T1000 (cell line): Measurements from ENCODE around the gene RHOG.
"Not testable (repeated sequence)": the region's sequence is repeated elsewhere in the genome, so short reads cannot be mapped to it uniquely, and the experiment has no call there.

ENCODE experiments used
- DNase-seq: peaks from one replicate; lab custom pipeline; 2025; ENCODE audit warnings: mixed read lengths; lab: John Stamatoyannopoulos, UW

Gene RHOG

GRCh38 chr11:3834349-3834663 lies 6.5 kb downstream of the RHOG start:
- DNase-seq: no peak

GRCh38 chr11:3833449-3833848 lies 7.3 kb downstream of the RHOG start:
- no peak for DNase-seq

- no peak for DNase-seq
These were observed 7.9 kb downstream of the RHOG start for GRCh38 chr11:3832816-3833215.

- no peak for DNase-seq
These were observed 9.2 kb downstream of the RHOG start for GRCh38 chr11:3831378-3832239.

GRCh38 chr11:3830730-3831129 lies 10.0 kb downstream of the RHOG start:
- DNase-seq: no peak

- DNase-seq: no peak
These were observed 10.7 kb downstream of the RHOG start for GRCh38 chr11:3830088-3830487.

GRCh38 chr11:3827434-3828186 lies 13.1 kb downstream of the RHOG start:
- DNase-seq: no peak

GRCh38 chr11:3826721-3827120 lies 14.0 kb downstream of the RHOG start:
- DNase-seq: no peak

GRCh38 chr11:3825473-3826154 lies 15.1 kb downstream of the RHOG start:
- no peak for DNase-seq

GRCh38 chr11:3824714-3825472 lies 15.9 kb downstream of the RHOG start:
- DNase-seq: no peak

GRCh38 chr11:3823762-3824506 lies 16.8 kb downstream of the RHOG start:
- DNase-seq: no peak

- no peak for DNase-seq
These were observed 17.5 kb downstream of the RHOG start for GRCh38 chr11:3823303-3823702.

GRCh38 chr11:3822312-3822711 lies 18.4 kb downstream of the RHOG start:
- DNase-seq: no peak

- no peak for DNase-seq
These were observed 19.8 kb downstream of the RHOG start for GRCh38 chr11:3820971-3821370.

- DNase-seq: no peak
These were observed 23.5 kb downstream of the RHOG start for GRCh38 chr11:3817181-3817800.

GRCh38 chr11:3816673-3817072 lies 24.1 kb downstream of the RHOG start:
- no peak for DNase-seq

- no peak for DNase-seq
These were observed 24.9 kb downstream of the RHOG start for GRCh38 chr11:3815845-3816244.

- not testable (repeated sequence) for DNase-seq
These were observed 25.9 kb downstream of the RHOG start for GRCh38 chr11:3814832-3815231.

GRCh38 chr11:3810951-3811350 lies 29.8 kb downstream of the RHOG start:
- DNase-seq: no peak

- DNase-seq: no peak
These were observed 30.3 kb downstream of the RHOG start for GRCh38 chr11:3810446-3810845.

- no peak for DNase-seq
These were observed 31.2 kb downstream of the RHOG start for GRCh38 chr11:3809624-3809928.
